OCI-LY3 (cell line): ENCODE data around the gene FLVCR2.

Experiments
- EZH2phosphoT487 ChIP-seq: fragments of 200-600 bp; shearing (Covaris generic); IDR thresholded peaks from 2 replicates; pipeline ENCODE4 v1.6.1; 2018; ENCODE audit warnings: antibody characterized with exemption, mixed run types, low read depth
- TF ChIP-seq, protein P1 (sequence below): fragments of 200-600, 300-600 bp; sonication (generic); IDR thresholded peaks from 2 replicates; pipeline ENCODE4 v1.5.1; 2014; ENCODE audit warnings: antibody characterized with exemption, low read length, low read depth

GRCh38 chr14:75609116-75609515 is 30.7 kb downstream of the FLVCR2 start:
- TF ChIP-seq, protein P1, sequence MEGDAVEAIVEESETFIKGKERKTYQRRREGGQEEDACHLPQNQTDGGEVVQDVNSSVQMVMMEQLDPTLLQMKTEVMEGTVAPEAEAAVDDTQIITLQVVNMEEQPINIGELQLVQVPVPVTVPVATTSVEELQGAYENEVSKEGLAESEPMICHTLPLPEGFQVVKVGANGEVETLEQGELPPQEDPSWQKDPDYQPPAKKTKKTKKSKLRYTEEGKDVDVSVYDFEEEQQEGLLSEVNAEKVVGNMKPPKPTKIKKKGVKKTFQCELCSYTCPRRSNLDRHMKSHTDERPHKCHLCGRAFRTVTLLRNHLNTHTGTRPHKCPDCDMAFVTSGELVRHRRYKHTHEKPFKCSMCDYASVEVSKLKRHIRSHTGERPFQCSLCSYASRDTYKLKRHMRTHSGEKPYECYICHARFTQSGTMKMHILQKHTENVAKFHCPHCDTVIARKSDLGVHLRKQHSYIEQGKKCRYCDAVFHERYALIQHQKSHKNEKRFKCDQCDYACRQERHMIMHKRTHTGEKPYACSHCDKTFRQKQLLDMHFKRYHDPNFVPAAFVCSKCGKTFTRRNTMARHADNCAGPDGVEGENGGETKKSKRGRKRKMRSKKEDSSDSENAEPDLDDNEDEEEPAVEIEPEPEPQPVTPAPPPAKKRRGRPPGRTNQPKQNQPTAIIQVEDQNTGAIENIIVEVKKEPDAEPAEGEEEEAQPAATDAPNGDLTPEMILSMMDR = no peak
- no peak for TF ChIP-seq EZH2phosphoT487
